ENCODE measurements around the gene PARP11.

PARP11 gene, protein sequence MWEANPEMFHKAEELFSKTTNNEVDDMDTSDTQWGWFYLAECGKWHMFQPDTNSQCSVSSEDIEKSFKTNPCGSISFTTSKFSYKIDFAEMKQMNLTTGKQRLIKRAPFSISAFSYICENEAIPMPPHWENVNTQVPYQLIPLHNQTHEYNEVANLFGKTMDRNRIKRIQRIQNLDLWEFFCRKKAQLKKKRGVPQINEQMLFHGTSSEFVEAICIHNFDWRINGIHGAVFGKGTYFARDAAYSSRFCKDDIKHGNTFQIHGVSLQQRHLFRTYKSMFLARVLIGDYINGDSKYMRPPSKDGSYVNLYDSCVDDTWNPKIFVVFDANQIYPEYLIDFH

DNA sequence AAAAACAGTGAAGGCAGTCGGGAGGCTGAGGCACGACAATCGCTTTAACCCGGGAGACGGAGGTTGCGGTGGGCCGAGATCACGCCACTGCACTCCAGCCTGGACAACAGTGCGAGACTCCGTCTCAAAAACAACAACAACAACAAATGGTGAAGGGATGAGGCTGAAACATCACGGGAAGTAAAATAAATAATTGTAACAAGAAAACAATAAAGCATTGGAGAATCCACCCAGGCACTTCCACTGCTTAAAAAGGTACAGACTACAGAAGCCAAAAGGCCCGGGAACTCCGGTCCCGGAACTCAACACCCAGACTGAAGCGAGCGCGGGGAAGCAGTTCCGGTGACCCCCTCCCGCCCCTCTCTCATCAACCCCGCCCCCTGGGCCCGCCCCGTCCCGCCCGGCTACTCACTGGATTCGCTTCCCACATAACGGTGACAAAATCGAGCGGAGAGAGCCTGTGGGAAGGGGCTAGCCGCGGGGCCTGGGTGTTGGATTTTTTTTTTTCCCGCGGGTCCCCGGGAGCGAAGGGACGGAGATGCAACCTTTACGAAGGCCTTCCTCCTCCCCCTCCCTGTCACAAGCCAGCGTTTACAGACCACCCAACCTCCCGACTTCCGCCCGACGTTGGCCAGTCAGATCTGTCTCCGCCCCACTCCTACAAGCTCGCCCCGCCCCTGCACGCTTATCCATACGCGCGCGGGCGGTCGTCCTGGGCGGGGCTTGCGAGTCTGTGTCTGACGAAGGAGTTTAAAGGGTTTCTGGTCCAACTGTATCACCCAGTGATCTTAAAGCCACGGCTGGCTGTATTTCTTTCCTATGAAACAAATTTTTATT, at the start of gene PARP11:
TSS of gene PARP11 (minus strand) at position 600 of the 837 bp plus-strand sequence. CDS start at position 430, 170 bp downstream.
- peak; percentile 98 for DNase-seq

DNA sequence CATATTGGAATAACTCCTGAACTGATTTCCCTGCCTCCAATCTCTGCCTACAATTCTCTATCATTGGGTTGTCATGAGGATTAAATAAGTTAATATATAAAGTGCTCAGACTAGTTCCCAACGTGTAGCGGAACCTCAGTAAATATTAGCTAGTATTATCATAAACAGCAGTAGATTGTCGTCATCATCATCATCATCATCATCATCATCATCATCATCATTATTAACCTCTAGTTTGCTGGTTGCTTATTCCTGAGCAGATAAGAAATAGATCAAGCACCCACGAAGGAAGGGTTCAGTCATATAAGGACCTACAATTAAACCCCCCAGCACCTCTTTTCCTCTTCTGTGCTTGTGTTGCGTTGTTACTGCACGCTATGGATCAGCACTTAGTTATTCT, 48.8 kb upstream of the PARP11 start:
- no peak for DNase-seq

DNA sequence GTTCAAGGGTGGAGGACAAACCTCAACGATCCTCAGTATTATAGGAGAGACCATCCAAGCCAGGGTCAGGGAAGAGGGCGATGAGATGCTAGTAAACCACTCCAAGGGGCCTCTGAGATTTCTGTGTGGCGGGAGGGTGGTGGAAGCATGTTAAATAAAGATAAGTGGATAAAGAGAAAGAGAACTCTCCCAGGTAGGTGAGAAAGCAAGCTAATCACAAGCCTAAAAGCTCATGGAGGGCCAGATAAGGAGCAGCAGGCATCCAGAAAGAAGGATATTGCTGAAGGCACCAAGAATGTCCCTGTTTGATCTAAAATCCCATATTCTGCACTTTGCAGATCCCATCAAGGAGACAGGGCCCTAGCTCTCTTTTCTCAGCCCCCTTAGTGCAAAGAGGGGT, 48.3 kb upstream of the PARP11 start:
- DNase-seq = no peak

DNA sequence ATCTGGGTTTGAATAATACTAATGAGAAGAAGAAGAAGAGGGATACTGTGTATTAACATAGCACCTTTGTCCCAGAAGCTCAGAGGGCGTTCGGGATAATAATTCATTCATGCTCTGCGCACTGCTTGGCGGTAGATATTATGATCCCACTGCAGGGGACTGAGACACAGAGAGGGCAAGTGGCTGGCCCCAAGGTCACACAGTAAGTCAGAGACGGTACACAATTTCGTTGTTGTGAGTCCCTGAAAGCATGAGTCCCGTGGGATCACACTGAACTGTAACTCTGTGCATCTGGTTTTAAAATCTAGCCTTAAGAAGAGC, 47.9 kb upstream of the PARP11 start:
- DNase-seq = no peak

DNA sequence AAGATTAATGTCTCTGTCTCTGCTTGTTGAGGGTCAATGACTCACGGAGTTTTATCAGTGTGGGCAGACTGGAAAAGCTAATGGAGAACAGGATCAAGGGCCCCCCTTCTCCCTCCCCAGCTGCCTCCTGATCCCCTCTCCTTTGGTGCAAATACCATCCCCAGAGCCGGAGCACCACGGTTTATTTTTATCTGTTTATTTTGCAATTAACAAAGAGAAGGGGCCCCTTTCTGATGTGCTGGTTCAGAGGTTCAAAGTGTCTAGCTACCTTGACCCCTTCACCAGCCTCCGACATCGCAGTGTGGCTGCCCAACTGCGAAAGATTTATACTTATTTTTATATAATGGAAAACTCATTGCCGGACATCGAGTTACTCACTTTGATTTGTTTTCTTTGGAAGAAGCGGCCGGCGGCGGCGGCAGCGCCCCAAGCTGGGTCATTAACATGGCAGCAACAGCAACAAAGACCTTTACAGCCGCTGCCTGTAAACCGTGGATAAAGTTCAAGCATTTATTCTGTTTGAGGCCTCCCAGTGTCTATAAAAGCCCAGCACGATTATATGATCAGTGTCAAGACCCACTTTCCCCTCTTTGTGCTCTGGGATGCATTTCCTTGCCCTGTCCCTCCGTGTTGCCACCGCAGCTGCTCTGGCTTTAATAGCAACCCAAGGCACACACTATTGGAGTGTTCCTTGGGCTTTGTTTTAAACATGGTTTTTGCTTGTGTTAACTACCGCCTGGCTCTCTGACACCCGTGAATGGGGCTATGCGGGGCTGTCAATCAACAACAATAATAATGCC, 47.4 kb upstream of the PARP11 start:
- DNase-seq = no peak

DNA sequence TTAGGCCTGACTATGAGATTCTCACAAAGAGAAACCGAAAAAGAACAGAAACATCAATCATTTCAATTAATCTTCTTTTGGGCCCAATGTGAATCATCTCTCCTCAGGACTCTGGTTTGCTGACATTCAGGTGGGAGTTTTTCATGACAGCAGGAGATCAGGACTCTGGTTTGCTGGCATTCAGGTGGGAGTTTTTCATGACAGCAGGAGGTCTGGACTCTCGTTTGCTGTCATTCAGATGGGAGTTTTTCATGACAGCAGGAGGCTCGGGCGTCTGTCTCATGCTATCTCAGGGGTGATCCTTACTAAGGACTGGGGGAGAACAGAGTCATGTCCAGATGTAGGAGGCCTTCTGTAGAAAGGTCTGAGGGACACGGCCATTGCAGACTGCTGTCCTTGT, 40.1 kb upstream of the PARP11 start:
- DNase-seq = no peak

DNA sequence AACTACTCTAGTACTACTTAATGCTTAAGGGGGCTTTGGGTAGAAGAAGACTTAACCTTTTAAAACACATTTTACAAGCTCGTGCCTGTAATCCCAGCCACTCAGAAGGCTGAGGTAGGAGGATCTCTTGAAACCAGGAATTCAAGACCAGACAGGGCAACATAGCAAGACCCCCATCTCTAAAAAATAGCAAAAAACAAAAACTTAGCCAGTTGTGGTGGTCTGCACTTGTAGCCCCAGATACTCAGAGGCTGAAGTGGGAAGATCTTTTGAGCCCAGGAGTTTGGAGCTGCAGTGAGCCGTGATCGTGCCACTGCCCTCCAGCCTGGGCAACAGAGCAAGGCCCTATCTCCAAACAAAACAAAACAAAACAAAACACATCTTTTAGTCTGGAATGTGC, 39.7 kb upstream of the PARP11 start:
- DNase-seq = no peak

DNA sequence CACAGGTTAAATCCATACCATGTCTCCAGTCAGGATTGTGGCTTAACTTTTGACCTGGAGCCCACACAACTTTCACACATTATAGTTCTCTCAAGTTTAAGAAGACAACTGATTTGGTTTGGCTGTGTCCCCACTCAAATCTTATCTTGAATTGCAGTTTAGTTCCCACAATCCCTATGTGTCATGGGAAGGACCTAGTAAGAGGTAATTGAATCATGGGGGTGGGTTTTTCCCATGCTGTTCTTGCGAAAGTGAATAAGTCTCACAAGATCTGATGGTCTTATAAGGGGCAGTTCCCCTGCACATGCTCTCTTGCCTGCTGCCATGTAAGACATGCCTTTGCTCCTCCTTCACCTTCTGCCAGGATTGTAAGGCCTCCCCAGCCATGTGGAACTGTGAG, 38.2 kb upstream of the PARP11 start:
- DNase-seq = no peak

DNA sequence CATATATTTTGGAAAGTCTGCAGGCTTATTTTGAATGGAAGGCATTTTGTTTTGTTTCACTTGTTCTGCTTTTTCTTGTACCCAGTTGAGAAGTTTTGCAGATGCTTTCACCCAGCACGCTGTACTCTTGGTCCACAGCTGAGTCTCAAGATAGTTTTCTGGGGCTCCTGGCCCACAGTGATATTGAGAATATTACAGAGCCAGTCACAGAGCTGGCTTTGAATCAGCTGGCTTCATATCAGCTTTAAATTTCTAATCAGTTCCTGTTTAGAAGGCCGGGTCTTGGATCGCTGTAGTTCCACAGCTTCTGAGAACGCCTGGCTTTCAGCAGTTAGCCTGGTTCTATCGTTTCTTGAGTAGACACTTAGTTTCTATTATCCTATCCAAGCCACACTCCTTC, 32.5 kb upstream of the PARP11 start:
- DNase-seq = no peak

DNA sequence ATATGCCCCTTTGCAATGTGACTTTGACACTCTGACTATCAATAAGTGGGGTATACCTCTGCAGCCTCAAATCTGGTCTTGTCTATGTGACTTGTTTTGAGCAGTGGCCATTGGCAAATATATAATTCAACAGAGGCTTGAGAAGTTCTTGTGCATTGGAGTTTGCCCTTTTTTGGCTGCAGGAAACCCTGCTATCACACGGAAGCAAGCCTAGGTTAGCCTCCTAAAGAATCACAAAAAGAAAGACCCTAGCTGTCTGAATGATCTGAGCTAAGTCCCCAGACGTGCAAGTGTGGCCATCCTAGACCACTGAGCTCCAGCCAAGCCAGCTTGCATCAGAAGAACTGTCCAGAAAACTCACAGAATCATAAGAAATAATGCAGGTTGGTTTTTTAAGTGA, 31.8 kb upstream of the PARP11 start:
- no peak for DNase-seq

DNA sequence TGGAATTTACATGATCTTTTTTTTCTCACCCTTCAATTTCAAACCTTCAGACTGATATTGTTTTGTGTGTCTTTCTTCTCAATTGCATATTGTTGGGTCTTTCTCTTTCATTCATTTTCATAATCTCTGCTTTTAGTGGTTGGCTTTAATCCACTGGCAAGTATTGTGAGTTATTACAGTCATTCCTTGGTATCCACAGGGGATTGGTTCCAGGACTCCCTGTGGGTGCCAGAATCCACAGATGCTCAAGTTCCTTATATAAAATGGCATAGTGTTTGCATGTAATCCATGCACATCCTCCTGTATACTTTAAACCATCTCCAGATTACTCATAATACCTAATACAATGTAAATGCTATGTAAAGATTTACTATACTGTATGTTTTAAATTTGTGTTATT, 29.7 kb upstream of the PARP11 start:
- no peak for DNase-seq

DNA sequence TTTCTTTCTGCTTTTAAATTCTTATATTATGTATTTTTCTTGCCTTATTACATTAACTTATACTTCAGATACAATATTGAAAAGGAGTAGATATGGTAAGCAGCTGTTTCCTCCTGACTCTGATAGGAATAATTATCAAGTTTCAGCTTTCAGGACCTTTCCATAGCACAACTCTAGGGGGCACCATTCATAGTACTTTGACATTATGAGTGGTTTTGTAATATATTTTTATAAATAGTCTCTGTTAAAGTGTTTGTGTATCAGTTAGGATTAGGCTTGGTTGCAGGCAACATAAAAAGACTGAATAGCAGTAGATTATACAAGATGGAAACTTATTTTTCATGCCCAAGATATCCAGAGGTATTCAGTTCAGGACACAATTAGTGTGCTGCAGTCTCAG, 27.9 kb upstream of the PARP11 start:
- no peak for DNase-seq

DNA sequence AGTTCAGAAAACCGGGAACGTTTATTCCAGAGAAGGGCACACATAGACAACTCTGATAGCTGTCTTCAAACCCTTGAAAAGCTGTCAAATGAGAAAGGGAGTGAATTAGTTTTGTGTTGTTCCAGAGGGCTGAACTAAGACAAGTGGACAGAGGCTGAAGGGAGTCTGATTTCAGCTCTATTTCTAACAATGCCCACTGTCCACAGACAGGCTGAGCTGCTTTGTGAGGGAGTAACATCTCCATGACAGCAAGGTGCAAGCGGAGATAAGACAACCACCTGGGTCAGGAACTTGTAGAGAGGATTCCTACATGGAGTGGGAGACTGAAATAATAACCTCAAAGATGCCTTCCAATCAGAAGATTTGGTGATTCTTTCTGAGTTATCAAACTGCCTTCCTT, 25.6 kb upstream of the PARP11 start:
- no peak for DNase-seq

DNA sequence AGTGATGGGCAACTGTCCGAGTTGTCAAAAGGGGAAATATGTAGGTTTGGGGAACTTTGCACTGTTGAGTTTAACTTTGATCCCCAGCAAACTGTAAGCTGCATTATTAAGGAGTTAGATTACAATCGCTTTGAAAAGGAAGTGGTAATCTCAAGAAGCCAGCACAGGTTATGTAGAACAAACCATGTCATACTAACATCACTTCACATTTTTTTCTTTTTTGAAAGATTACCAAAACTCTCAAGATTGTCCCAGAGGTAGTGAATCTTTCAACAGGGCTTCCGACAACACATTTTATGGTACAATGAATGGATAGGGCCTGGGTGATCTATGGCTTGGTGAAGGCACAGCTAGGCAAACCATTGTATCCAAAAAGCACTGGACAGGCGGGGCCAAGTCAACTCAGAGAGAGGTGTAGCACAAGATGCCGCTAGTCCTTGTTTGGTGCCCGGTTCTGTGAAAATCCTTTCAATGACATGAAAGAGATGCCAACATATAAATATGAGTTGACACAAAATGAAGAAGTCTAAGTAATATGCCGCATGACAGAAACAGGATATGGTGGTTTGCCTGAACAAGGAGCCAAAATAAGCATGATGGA, 24.3 kb upstream of the PARP11 start:
- DNase-seq = no peak

DNA sequence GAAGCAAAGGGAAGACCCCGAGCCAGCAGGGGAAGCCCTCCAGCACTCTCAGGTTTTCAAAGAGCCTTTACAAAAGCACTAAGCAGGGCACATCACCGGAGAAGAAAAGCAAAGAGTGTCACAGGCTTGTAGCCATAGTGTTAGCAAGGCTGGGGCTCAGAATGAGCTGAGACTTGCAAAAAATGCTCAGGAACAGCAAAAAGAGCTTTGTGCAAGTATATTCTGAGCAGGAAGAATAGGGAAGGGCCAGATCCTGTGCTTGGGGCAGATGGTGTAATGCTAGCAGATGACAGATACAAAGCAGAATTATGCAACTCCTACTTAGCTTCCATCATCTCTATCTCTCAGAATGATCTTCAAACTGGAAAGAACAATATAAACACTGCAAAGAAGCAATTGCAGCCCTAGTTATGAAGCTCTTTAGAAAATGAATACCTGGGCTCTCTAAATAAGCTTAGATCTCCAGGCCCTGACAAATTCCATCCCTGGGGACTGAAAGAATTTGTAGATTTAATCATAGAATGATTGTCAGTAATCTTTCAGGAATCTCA, 23.7 kb upstream of the PARP11 start:
- DNase-seq = no peak

DNA sequence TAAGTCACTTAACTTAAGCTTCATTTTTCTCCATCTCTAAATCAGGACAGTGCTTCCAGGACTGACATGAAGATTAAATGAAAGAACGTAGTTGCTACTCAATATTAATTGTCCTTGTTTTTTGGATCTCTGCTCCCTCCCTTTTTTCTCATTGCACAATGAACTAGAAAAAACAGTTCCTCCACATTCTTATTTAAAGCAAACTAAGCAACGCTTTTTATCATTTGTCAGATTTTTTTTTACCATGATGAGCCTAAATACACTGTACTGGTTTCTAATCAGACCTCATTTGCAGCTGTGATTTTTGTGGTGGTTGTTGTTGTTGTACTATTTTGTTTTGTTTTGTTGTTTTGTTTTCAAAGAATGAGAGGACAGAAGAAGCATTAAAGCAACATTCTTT, 23.2 kb upstream of the PARP11 start:
- DNase-seq = no peak

DNA sequence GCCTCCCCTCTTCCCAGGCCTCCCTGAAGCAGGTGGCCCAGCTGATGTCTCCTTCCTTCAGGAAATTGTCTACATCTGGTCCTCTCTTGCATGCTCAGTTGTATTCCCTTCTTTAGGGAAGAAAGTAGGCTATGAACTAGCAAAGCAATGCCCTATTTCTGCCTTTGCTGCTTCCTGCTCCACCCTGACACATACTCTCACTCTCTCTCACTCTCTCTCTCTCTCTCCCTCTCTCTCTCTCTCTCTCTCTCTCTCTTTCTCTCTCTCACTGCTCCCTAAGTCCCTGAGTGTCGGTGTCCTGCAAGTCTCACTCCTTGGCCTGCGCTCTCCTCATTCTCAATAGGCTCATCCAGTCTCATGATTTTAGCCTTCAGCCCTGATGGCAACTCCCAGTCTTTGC, 19.4 kb upstream of the PARP11 start:
- DNase-seq = no peak

DNA sequence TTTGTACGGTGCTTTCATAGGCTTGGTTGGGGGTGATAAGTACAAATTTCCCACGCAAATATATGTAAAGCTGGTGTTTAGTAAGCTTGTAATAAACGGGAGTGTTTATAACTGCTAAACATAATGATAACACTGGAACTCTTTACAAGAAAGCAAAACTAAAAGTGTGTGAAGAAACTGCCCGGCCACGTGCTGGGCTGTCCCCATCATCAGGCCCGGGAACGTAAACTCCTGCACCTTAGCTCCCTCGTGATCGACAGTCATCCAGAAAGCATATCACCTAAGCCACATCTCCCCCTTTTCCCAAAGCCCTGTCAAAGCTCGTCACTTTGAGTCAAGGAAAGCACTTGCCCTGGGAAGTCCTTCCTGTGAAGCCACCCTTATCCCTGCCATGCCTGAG, 18.0 kb upstream of the PARP11 start:
- no peak for DNase-seq

DNA sequence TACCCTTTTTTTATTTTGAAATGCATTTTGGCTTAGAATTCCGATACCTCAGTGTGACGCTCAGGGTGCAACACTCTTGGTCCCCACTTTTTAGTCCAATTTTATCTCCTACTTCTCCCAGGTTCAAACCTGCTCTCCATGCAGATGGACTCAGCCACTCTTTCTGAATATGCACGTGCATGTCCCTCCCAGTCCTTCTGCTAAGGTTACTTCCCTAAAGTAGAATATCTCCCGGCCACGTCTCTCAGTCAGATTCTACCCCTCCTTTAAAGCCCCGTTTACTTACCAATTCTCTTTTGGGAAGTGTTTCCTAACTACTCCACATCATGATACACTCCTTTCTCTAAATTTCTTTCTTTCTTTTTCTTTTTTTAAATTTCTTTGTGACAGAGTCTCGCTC, 15.5 kb upstream of the PARP11 start:
- no peak for DNase-seq

DNA sequence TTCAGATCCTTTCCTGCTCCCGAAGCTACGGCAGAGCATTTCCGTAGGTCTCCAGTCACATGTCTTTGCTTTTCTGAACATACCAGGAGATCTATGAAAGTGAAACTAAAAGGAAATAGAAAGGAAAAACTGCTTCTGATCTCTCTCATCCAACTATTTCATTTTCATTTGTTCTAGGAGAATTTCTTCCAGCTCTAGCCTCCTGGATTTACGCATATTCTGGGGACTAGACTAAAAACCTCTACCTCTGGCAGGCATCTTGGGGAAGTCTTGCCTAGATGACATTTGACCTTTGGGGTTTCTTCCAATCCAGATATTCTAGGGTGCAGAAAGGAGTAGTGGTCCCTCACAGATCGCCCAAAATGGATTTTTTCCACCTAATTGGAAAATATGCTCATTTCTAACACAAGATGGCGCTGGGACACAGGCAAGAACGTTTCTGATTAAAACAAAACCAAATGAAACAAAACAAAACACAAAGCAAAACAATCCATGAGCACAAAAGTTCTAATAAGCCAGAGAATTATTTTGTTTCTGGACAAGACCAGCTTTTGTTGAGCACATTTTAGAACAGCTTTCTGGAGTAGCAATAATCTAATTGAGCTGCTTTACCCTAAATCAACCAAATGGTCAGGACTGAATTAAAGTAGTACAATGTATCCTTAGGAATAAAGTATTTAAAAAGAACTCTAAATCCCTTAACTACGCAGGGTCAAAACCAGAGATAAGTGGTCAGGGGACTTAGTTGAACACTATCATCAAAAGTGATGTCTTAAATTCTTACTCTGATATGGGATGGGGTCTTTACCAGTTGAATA, 12.3 kb upstream of the PARP11 start:
- peak; percentile 18 for DNase-seq

DNA sequence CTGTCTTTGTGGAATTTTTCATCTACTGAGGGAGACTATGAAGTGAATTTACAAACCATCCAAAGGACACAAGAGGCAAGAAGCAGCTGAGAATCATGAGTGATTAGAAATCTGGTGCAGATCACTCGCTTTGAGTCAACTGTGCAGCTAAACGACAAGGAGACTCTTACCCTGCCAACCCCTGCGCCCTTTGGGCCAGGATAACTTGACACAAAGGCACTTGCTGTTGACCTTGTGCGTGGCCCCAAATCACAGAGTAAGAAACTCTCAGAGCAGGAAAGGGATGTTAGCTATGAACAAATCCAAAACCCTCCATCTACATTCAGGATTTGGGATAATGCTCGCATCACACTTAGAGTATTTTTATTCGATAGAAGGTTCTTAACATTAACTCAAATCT, 11.5 kb upstream of the PARP11 start:
- DNase-seq = no peak

DNA sequence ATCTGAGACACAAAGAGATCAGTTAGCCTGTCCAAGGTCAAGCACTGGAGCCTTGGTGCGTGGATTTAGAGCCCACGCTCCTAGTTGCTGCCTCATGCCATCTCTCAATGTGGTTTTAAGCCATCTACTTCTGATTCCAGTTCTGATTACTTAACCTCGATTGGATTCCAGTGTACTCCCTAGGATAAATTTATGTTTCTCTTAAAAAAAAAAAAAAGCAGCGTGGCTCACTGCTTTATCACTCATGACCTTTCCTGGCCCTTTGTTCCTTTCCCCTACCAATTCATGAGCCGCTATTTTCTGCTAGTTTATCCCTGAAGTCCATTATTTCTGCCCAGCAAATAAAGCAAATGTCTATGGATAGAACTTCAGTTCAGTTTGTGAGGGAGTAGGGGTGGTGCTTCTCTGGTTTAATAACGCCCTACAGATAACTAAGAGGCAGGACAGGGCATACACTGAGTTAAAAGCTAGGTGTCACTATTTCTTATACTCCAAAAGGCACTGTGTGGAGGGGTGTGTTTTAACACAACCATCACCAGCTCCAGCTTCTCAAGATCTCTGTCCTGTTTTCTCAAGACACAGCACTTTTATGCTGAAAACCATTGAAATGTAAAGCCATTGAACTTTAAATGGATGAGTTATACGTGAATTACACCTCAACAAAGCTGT, 9.8 kb upstream of the PARP11 start:
- DNase-seq = no peak

Measured in NCI-H1092 treated with DMSO at 0.1 percent for 48 hours (cell line).